HFFc6 (cell line): ENCODE measurements around the gene SLC5A2. TPM values are rescaled to one million over a fixed set of nuclear protein-coding genes. Genes with fewer than 3 reads are reported as not detected.
A peak's percentile ranks its signal among the peaks of the same experiment; 100 is the strongest.

Source experiments
- DNase-seq: peaks from one replicate; pipeline ENCODE4 v3.0.0-alpha.2; 2018
- H3K27ac Mint-ChIP-seq: 2 replicates; pipeline ENCODE4 v1.8.0; 2020; ENCODE audit warnings: mild to moderate bottlenecking, mixed read lengths
- H3K27me3 Mint-ChIP-seq: 2 replicates; pipeline ENCODE4 v1.8.0; 2021; ENCODE audit warnings: mild to moderate bottlenecking, moderate library complexity, mixed read lengths; ENCODE audit not compliant: insufficient read depth
- H3K36me3 Mint-ChIP-seq: 2 replicates; pipeline ENCODE4 v1.8.0; 2021; ENCODE audit warnings: low read depth, mixed read lengths
- H3K4me1 Mint-ChIP-seq: 2 replicates; pipeline ENCODE4 v1.8.0; 2020; ENCODE audit warnings: low read depth, mixed read lengths
- H3K4me3 Mint-ChIP-seq: 2 replicates; pipeline ENCODE4 v1.8.0; 2020; ENCODE audit warnings: mild to moderate bottlenecking, moderate library complexity, mixed read lengths
- H3K9me3 Mint-ChIP-seq: 2 replicates; pipeline ENCODE4 v1.8.0; 2020; ENCODE audit warnings: mild to moderate bottlenecking, mixed read lengths
- CTCF ChIP-seq: fragments of 200-600 bp; sonication (generic); IDR thresholded peaks from 2 replicates; pipeline ENCODE4 v1.5.0; 2021; ENCODE audit warnings: antibody characterized with exemption, mild to moderate bottlenecking
- total RNA-seq, 6 experiments: library from RNA; stranded (reverse); fragmentation: NEBNext Ultra II Directional; extraction: Animal tissue kit (Norgen Biotek cat#: 25700); gene quantifications; 2 replicates in 1 of 6; 3 replicates in 5 of 6; pipeline ENCODE4 v1.2.3, GENCODE V29; 2021

SLC5A2 gene
- total RNA-seq, 6 experiments from 2014 or later: 0.19 to 0.21 TPM; not detected in 4

- no peak for TF ChIP-seq CTCF
- no peak overlapping the region for H3K4me3 Mint-ChIP-seq
- peaks cover 14% of the 10 kb centered on the region for H3K4me1 Mint-ChIP-seq
- peaks cover 7% of the 10 kb centered on the region for H3K27me3 Mint-ChIP-seq
- H3K27ac Mint-ChIP-seq: peak overlapping the region; percentile 40; the same call in 1 of the 2 replicates
- H3K9me3 Mint-ChIP-seq: peaks cover 2% of the 10 kb centered on the region; the same call in 1 of the 2 replicates
- no peak for DNase-seq
- peaks cover 13% of the 10 kb centered on the region; the same call in 1 of the 2 replicates for H3K36me3 Mint-ChIP-seq
Observed at GRCh38 chr16:31467151-31467773, 15.7 kb upstream of the SLC5A2 start.

GRCh38 chr16:31467858-31468257 lies 15.1 kb upstream of the SLC5A2 start:
- Mint-ChIP-seq H3K4me3 (no peak overlapping the region), H3K27ac (no peak overlapping the region), H3K9me3 (peaks cover 8% of the 10 kb centered on the region; the same call in 1 of the 2 replicates), H3K4me1 (peaks cover 19% of the 10 kb centered on the region), H3K27me3 (peaks cover 8% of the 10 kb centered on the region), H3K36me3 (peaks cover 17% of the 10 kb centered on the region)
- DNase-seq: no peak
- TF ChIP-seq CTCF: no peak

GRCh38 chr16:31470615-31471014 lies 12.3 kb upstream of the SLC5A2 start:
- no peak for DNase-seq
- Mint-ChIP-seq H3K36me3 (peaks cover 37% of the 10 kb centered on the region), H3K27me3 (peaks cover 14% of the 10 kb centered on the region), H3K9me3 (peaks cover 11% of the 10 kb centered on the region; the same call in 1 of the 2 replicates), H3K4me3 (peak overlapping the region; percentile 94), H3K27ac (peak overlapping the region; percentile 94), H3K4me1 (peaks cover 42% of the 10 kb centered on the region)
- TF ChIP-seq CTCF: no peak

- no peak for DNase-seq
Observed at GRCh38 chr16:31471241-31471874, 11.6 kb upstream of the SLC5A2 start.

More at GRCh38 chr16:31471241-31471874, 11.6 kb upstream of the SLC5A2 start:
- TF ChIP-seq CTCF: no peak
- peaks cover 37% of the 10 kb centered on the region for H3K36me3 Mint-ChIP-seq
- peak overlapping the region; percentile 94 for H3K27ac Mint-ChIP-seq
- peak overlapping the region; percentile 94 for H3K4me3 Mint-ChIP-seq
- H3K4me1 Mint-ChIP-seq: peaks cover 42% of the 10 kb centered on the region
- peaks cover 14% of the 10 kb centered on the region for H3K27me3 Mint-ChIP-seq
- peaks cover 11% of the 10 kb centered on the region; the same call in 1 of the 2 replicates for H3K9me3 Mint-ChIP-seq
